ENCODE measurements around the gene PPM1N.

DNA sequence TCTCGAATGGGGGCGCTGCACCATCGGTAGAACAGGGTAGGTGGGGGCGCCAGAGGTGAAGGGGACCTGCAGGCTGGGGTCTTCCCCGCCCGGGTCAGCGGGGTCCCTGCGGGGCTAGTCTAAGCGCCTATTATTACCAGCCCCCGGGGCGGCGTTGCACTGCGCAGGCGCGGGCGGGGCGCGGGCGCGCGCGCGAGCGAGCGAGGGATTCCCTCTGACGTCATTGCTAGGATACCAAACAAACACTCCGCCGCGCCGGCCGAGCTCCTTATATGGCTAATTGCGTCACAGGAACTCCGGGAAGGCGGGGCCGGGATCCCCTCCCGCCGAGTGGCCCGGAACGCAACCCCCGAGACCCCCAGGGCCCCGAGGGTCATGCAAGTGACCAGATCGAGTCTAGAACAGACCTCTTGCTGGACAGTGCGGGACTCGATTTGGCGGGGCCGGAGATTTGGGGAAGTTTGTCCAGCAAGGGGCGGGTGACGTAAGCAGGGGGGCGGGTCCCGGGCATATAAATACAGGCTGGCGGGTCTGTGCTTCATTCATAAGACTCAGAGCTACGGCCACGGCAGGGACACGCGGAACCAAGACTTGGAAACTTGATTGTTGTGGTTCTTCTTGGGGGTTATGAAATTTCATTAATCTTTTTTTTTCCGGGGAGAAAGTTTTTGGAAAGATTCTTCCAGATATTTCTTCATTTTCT is 30.6 kb upstream of the PPM1N start, which contains the start of gene FOSB:
- TF ChIP-seq, protein P1, sequence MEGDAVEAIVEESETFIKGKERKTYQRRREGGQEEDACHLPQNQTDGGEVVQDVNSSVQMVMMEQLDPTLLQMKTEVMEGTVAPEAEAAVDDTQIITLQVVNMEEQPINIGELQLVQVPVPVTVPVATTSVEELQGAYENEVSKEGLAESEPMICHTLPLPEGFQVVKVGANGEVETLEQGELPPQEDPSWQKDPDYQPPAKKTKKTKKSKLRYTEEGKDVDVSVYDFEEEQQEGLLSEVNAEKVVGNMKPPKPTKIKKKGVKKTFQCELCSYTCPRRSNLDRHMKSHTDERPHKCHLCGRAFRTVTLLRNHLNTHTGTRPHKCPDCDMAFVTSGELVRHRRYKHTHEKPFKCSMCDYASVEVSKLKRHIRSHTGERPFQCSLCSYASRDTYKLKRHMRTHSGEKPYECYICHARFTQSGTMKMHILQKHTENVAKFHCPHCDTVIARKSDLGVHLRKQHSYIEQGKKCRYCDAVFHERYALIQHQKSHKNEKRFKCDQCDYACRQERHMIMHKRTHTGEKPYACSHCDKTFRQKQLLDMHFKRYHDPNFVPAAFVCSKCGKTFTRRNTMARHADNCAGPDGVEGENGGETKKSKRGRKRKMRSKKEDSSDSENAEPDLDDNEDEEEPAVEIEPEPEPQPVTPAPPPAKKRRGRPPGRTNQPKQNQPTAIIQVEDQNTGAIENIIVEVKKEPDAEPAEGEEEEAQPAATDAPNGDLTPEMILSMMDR (conservative IDR thresholded peaks at IDR 0.05 in 1 of 2, IDR thresholded peaks at IDR 0.05 in 1 of 2; ENCODE audit: low read depth in 1 of 2, low read length in 2 of 2), result peak in 1 of 2 donors; percentile 18
- TF ChIP-seq EZH2 (IDR thresholded peaks at IDR 0.05; ENCODE audit: low read length, missing control alignments), result no peak
